Prostate gland (tissue), 2 donors: Measurements from ENCODE around the gene PDZD7.

Experiments used
- CTCF ChIP-seq, 4 experiments: fragments of 200-600 bp in 2 of 4; fragments of 450-650 bp in 2 of 4; sonication (generic) in 2 of 4; IDR thresholded peaks; 1 replicate in 3 of 4; 2 replicates in 1 of 4; pipeline ENCODE4 v1.5.1; 2016 to 2019; ENCODE audit warnings: antibody characterized with exemption in 4 of 4, mild to moderate bottlenecking in 2 of 4, moderate library complexity in 2 of 4
- POLR2A ChIP-seq: fragments of 450-650 bp; IDR thresholded peaks from one replicate; pipeline ENCODE4 v1.6.1; 2016; ENCODE audit warnings: antibody characterized with exemption, mild to moderate bottlenecking

- TF ChIP-seq POLR2A (no peak), CTCF (IDR thresholded peaks at IDR 0.05) (no peak)
Observed at GRCh38 chr10:101065481-101066145, 34.7 kb upstream of the PDZD7 start.
